Liver (tissue), 9 donors: Measurements from ENCODE around the gene FAH. TPM values are rescaled to one million over a fixed set of nuclear protein-coding genes. Genes with fewer than 3 reads are reported as not detected.

Experiments
- DNase-seq: peaks from one replicate; pipeline ENCODE4 v3.0.0-alpha.2; 2017; ENCODE audit warnings: low spot score
- H3K27ac ChIP-seq, 2 donors: one replicate each; pipeline ENCODE4 v1.7.0; 2013; ENCODE audit warnings: inconsistent platforms in 2 of 2, low read length in 2 of 2, control low read depth in 1 of 2, low read depth in 1 of 2, mild to moderate bottlenecking in 1 of 2
- H3K27me3 ChIP-seq, 4 donors: one replicate each; pipeline versions ENCODE4 v1.6.1 to v1.7.0; 2013; ENCODE audit warnings: low read length in 3 of 4, inconsistent platforms in 1 of 4, mild to moderate bottlenecking in 1 of 4, moderate library complexity in 1 of 4; ENCODE audit not compliant: control insufficient read depth in 4 of 4, insufficient read depth in 4 of 4
- H3K36me3 ChIP-seq, 4 donors: one replicate each; pipeline versions ENCODE4 v1.6.1 to v1.7.0; 2013; ENCODE audit warnings: low read length in 3 of 4, mild to moderate bottlenecking in 3 of 4, low read depth in 1 of 4, moderate library complexity in 1 of 4; ENCODE audit not compliant: control insufficient read depth in 4 of 4, insufficient read depth in 3 of 4
- H3K4me1 ChIP-seq, 4 donors: one replicate each; pipeline versions ENCODE4 v1.6.1 to v1.7.0; 2013; ENCODE audit warnings: low read length in 3 of 4, mild to moderate bottlenecking in 3 of 4, moderate library complexity in 1 of 4; ENCODE audit not compliant: control insufficient read depth in 4 of 4, insufficient read depth in 4 of 4
- H3K4me3 ChIP-seq, 3 donors: one replicate each; pipeline versions ENCODE4 v1.6.1 to v1.7.0; 2013; ENCODE audit warnings: low read length in 3 of 3, control low read depth in 1 of 3, low read depth in 1 of 3, mild to moderate bottlenecking in 1 of 3
- H3K9ac ChIP-seq, 2 donors: one replicate each; pipeline ENCODE4 v1.7.0; 2013; ENCODE audit warnings: low read length in 2 of 2, mild to moderate bottlenecking in 2 of 2, moderate library complexity in 2 of 2, control low read depth in 1 of 2, low read depth in 1 of 2
- H3K9me3 ChIP-seq, 4 donors: one replicate each; pipeline versions ENCODE4 v1.6.1 to v1.7.0; 2013; ENCODE audit warnings: low read length in 3 of 4; ENCODE audit not compliant: control insufficient read depth in 4 of 4
- EGR1 ChIP-seq, 2 donors: IDR thresholded peaks; 2 replicates each; pipeline ENCODE4 v1.6.1; 2016 to 2018; ENCODE audit warnings: antibody characterized with exemption in 2 of 2, low read depth in 2 of 2
- FOXA1 ChIP-seq: IDR thresholded peaks from 2 replicates; pipeline ENCODE4 v1.6.1; 2016; ENCODE audit warnings: antibody characterized with exemption
- HNF4A ChIP-seq, 2 donors: conservative IDR thresholded peaks; 2 replicates each; pipeline ENCODE4 v1.6.1; 2016; ENCODE audit warnings: antibody characterized with exemption in 2 of 2, mild to moderate bottlenecking in 2 of 2
- HNF4G ChIP-seq: IDR thresholded peaks from 2 replicates; pipeline ENCODE4 v1.6.1; 2016; ENCODE audit warnings: antibody characterized with exemption
- JUND ChIP-seq, 2 donors: IDR thresholded peaks; 2 replicates each; pipeline ENCODE4 v1.6.1; 2016; ENCODE audit warnings: antibody characterized with exemption in 2 of 2
- NR2F2 ChIP-seq: IDR thresholded peaks from 2 replicates; pipeline ENCODE4 v1.6.1; 2016; ENCODE audit warnings: antibody characterized with exemption
- RXRA ChIP-seq, 2 donors: IDR thresholded peaks; 2 replicates each; pipeline ENCODE4 v1.6.1; 2017 to 2018; ENCODE audit warnings: antibody characterized with exemption in 2 of 2, mild to moderate bottlenecking in 1 of 2
- SP1 ChIP-seq: IDR thresholded peaks from 2 replicates; pipeline ENCODE4 v1.6.1; 2018; ENCODE audit warnings: antibody characterized with exemption, mild to moderate bottlenecking
- TAF1 ChIP-seq: conservative IDR thresholded peaks from 2 replicates; pipeline ENCODE4 v1.6.1; 2016; ENCODE audit warnings: antibody characterized with exemption, mild to moderate bottlenecking
- YY1 ChIP-seq: IDR thresholded peaks from 2 replicates; pipeline ENCODE4 v1.6.1; 2016; ENCODE audit warnings: antibody characterized with exemption, mild to moderate bottlenecking
- WGBS: extraction: QIAGEN DNeasy Blood & Tissue Kit; methylation state at CpG from one replicate; pipeline ENCODE4 v1.1.7; 2013; 5-methylcytosine and 5-hydroxymethylcytosine counted together
- polyA plus RNA-seq, 2 donors: library from polyadenylated mRNA; stranded (reverse) in 1 of 2; unstranded in 1 of 2; fragments of 200-250 nt in 1 of 2; fragments of >200 nt in 1 of 2; fragmentation: Nextera tagmentation in 1 of 2; extraction: Ambion mirVana in 1 of 2; gene quantifications; one replicate each; pipeline versions ENCODE4 v1.2.1 to v1.2.3, GENCODE V29; 2013 to 2015
- total RNA-seq, 2 donors: library from RNA; depleted of rRNA; stranded (reverse); fragments of >200 nt; gene quantifications; one replicate each; pipeline ENCODE4 v1.2.3, GENCODE V29; 2014
- TF ChIP-seq, protein P1 (sequence below): IDR thresholded peaks from 2 replicates; pipeline ENCODE4 v1.6.1; 2016; ENCODE audit warnings: antibody characterized with exemption, mild to moderate bottlenecking
- TF ChIP-seq, protein P2 (sequence below): fragments of 150-350 bp; IDR thresholded peaks from 2 replicates; pipeline ENCODE4 v1.5.1; 2017; ENCODE audit warnings: improper control_type of control experiment, low read depth, low read length; ENCODE audit not compliant: missing input control
- TF ChIP-seq, protein P3 (sequence below): IDR thresholded peaks from 2 replicates; pipeline ENCODE4 v1.6.1; 2016; ENCODE audit warnings: antibody characterized with exemption
- TF ChIP-seq, protein P4 (sequence below): IDR thresholded peaks from 2 replicates; pipeline ENCODE4 v1.6.1; 2016; ENCODE audit warnings: antibody characterized with exemption
- TF ChIP-seq, protein P5 (sequence below): IDR thresholded peaks from 2 replicates; pipeline ENCODE4 v1.6.1; 2016; ENCODE audit warnings: antibody characterized with exemption
- donor health status: healthy.
- donor health status: healthy.
- donor health status: healthy.
- donor health status: healthy.
- donor health status: healthy.

The FAH gene
- total and polyA plus RNA-seq, 4 donors, result 42.1 to 226 (median 186) TPM

GRCh38 chr15:80107204-80107603, 45.6 kb upstream of the FAH start:
- 90% methylated on average over 6 of the region's 6 CpGs for WGBS
- no peak overlapping the region for H3K9ac ChIP-seq
- H3K36me3 ChIP-seq, result no peaks in the 10 kb centered on the region
- H3K4me3 ChIP-seq, result no peak overlapping the region
- DNase-seq, result no peak
- H3K4me1 ChIP-seq, result peaks cover 0 to 6% (median 1%) of the 10 kb centered on the region in 4 donors
- no peaks in the 10 kb centered on the region for H3K9me3 ChIP-seq
- H3K27me3 ChIP-seq, result no peaks in the 10 kb centered on the region
- no peak overlapping the region for H3K27ac ChIP-seq
- TF ChIP-seq HNF4G, result no peak
- TF ChIP-seq, protein P1, sequence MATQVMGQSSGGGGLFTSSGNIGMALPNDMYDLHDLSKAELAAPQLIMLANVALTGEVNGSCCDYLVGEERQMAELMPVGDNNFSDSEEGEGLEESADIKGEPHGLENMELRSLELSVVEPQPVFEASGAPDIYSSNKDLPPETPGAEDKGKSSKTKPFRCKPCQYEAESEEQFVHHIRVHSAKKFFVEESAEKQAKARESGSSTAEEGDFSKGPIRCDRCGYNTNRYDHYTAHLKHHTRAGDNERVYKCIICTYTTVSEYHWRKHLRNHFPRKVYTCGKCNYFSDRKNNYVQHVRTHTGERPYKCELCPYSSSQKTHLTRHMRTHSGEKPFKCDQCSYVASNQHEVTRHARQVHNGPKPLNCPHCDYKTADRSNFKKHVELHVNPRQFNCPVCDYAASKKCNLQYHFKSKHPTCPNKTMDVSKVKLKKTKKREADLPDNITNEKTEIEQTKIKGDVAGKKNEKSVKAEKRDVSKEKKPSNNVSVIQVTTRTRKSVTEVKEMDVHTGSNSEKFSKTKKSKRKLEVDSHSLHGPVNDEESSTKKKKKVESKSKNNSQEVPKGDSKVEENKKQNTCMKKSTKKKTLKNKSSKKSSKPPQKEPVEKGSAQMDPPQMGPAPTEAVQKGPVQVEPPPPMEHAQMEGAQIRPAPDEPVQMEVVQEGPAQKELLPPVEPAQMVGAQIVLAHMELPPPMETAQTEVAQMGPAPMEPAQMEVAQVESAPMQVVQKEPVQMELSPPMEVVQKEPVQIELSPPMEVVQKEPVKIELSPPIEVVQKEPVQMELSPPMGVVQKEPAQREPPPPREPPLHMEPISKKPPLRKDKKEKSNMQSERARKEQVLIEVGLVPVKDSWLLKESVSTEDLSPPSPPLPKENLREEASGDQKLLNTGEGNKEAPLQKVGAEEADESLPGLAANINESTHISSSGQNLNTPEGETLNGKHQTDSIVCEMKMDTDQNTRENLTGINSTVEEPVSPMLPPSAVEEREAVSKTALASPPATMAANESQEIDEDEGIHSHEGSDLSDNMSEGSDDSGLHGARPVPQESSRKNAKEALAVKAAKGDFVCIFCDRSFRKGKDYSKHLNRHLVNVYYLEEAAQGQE, result no peak
- no peak for TF ChIP-seq YY1
- TF ChIP-seq RXRA (IDR thresholded peaks at IDR 0.05), result no peak
- TF ChIP-seq, protein P2, sequence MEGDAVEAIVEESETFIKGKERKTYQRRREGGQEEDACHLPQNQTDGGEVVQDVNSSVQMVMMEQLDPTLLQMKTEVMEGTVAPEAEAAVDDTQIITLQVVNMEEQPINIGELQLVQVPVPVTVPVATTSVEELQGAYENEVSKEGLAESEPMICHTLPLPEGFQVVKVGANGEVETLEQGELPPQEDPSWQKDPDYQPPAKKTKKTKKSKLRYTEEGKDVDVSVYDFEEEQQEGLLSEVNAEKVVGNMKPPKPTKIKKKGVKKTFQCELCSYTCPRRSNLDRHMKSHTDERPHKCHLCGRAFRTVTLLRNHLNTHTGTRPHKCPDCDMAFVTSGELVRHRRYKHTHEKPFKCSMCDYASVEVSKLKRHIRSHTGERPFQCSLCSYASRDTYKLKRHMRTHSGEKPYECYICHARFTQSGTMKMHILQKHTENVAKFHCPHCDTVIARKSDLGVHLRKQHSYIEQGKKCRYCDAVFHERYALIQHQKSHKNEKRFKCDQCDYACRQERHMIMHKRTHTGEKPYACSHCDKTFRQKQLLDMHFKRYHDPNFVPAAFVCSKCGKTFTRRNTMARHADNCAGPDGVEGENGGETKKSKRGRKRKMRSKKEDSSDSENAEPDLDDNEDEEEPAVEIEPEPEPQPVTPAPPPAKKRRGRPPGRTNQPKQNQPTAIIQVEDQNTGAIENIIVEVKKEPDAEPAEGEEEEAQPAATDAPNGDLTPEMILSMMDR, result no peak
- no peak for TF ChIP-seq JUND (IDR thresholded peaks at IDR 0.05)

DNA sequence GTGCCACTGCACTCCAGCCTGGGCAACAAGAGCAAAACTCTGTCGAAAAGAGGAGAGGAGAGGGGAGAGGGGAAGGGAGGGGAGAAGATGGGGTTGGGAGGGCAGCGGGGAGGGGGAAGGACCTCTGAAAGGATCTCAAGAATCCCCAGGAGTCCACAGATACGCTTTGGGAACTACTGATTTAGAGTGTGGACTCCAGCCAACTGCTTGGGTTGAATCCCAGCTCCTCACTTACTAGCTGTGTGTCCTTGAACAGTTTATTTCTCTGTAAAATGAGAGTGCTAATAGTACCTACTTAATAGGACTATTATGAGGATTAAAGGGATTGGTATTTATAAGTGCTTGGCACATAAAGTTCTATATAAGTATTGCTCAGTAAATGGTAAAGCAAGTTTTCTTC, 45.0 kb upstream of the FAH start:
- Histone ChIP-seq H3K4me1 (peaks cover 0 to 8% (median 1%) of the 10 kb centered on the region in 4 donors), H3K4me3 (no peak overlapping the region), H3K9me3 (no peaks in the 10 kb centered on the region), H3K36me3 (no peaks in the 10 kb centered on the region), H3K27ac (no peak overlapping the region), H3K27me3 (no peaks in the 10 kb centered on the region), H3K9ac (no peak overlapping the region)
- DNase-seq, result no peak
- TF ChIP-seq, protein P3, sequence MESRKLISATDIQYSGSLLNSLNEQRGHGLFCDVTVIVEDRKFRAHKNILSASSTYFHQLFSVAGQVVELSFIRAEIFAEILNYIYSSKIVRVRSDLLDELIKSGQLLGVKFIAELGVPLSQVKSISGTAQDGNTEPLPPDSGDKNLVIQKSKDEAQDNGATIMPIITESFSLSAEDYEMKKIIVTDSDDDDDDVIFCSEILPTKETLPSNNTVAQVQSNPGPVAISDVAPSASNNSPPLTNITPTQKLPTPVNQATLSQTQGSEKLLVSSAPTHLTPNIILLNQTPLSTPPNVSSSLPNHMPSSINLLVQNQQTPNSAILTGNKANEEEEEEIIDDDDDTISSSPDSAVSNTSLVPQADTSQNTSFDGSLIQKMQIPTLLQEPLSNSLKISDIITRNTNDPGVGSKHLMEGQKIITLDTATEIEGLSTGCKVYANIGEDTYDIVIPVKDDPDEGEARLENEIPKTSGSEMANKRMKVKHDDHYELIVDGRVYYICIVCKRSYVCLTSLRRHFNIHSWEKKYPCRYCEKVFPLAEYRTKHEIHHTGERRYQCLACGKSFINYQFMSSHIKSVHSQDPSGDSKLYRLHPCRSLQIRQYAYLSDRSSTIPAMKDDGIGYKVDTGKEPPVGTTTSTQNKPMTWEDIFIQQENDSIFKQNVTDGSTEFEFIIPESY, result no peak
- TF ChIP-seq, protein P4, sequence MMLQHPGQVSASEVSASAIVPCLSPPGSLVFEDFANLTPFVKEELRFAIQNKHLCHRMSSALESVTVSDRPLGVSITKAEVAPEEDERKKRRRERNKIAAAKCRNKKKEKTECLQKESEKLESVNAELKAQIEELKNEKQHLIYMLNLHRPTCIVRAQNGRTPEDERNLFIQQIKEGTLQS, result no peak
- TF ChIP-seq, protein P5, sequence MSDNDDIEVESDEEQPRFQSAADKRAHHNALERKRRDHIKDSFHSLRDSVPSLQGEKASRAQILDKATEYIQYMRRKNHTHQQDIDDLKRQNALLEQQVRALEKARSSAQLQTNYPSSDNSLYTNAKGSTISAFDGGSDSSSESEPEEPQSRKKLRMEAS, result no peak
- no peak for TF ChIP-seq TAF1
- WGBS, result 45% methylated on average over 3 of the region's 3 CpGs

DNA sequence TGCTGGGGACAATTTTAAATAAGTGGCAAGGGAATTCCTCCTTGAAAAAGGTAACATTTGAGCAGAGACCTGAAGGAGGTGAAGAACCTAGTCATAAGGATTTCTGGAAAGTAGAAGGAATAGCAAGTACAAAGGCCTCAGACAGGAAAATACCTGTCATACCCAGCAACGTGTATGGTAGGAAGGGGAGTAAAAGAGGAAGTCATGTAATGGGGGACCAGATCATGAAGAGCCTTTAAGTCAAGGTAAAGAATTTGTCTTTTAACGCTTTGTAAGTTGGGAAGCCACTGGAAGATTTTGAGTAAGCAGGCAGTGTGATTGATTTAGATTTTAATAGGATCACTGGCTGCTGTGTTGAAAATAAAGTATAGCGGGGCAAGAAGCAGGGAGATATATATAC, 43.4 kb upstream of the FAH start:
- Histone ChIP-seq H3K9ac (no peak overlapping the region), H3K27me3 (no peaks in the 10 kb centered on the region), H3K4me1 (peaks cover 0 to 17% (median 6%) of the 10 kb centered on the region in 4 donors), H3K4me3 (no peak overlapping the region), H3K36me3 (no peaks in the 10 kb centered on the region), H3K9me3 (no peaks in the 10 kb centered on the region), H3K27ac (no peak overlapping the region)
- 94% methylated on average over 3 of the region's 3 CpGs for WGBS
- no peak for TF ChIP-seq EGR1 (IDR thresholded peaks at IDR 0.05; ENCODE audit: low read depth in 2 of 2)
- TF ChIP-seq FOXA1, result no peak
- no peak for TF ChIP-seq SP1
- TF ChIP-seq NR2F2, result no peak
- TF ChIP-seq HNF4A (conservative IDR thresholded peaks at IDR 0.05), result no peak
- no peak for DNase-seq
